ENCODE data around the gene SOWAHA.

GRCh38 chr5:132836852-132837251 is 23.8 kb downstream of the SOWAHA start:
- TF ChIP-seq CTCF (IDR thresholded peaks at IDR 0.05; ENCODE audit: low read length): no peak
- no peak for TF ChIP-seq EZH2 (IDR thresholded peaks at IDR 0.05; ENCODE audit: borderline replicate concordance, low read length)
